Measurements from ENCODE around the gene OAS3.
"Not testable (repeated sequence)": the region's sequence is repeated elsewhere in the genome, so short reads cannot be mapped to it uniquely, and the experiment has no call there.

Gene OAS3

DNA sequence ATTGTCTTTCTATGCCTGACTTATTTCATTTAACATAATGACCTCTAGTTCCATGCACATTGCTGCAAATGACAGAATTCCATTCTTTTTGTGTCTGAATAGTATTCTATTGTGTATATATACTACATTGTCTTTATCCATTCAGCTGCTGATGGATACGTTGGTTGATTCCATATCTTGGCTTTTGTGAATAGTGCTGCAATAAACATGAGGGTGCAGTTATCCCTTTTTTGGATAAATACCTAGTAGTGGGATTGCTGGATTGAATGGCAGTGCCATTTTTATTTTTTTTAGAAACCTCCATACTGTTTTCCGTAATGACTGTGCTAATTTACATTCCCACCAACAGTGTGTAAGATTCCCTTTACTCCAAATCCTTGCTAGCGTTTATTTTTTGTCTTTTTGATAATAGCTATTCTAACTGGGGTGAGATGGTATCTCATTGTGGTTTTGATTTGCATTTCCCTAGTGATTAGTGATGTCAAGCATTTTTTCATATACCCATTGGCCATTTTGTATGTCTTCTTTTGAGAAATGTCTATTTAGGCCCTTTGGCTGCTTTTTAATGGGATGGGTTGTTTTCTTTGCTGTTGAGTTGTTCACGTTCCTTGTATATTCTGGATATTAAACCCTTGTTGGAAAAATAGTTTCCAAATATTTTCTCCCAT is 42.4 kb downstream of the OAS3 start:
- no peak for DNase-seq (ENCODE audit: low read depth)

DNA sequence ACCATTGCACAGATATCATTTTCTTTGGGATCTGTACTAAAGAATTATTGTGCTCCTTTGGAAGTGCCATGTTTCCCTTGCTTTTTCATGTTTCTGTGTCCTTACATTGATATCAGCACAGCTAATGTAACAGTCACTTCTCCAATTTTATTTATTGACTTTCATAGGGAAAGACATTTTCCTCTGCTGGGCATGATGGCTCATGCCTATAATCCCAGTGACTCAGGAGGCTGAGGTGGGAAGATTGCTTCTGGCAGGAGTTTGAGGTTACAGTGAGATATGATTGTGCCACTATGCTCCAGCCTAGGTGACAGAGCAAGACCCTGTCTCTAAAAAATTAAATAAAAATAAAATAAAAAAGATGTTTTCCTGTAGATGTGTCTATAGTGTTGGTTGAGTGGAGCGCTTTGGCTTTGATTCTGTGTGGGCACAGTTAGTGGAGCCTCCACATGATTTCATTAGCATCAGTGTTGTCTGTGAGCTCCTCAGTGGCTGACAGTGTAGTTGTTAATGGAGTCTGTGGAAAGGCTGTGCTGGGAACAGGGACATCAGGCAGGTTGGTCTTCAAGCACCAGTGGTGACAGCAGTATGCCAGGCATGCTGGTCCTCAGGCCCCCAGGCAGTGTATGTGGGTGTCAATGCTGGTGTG is 47.5 kb downstream of the OAS3 start:
- no peak for DNase-seq (ENCODE audit: low read depth)

DNA sequence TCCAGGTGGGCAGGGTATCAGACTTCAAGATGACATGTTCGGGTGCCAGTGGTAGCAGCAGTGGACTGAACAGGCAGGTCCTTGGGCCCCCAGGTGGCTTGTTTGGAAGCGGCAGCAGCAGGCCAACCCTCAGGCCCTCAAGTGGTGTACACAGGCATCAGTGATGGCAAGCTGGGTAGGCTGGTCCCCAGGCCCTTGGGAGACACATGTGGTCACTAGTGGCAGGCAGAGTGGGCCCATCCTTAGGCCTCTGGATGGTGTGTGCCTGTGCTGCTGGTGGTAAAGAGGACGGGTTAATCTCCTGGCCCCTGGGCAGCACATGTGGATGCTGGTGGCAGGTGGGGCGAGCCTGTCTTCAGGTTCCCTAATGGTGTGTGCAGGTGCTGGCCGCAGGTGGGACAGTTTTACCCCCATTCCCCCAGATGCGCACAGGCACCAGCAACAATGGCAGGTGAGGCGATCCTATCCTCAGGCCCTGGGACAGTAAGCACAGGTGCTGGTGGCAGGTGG is 48.1 kb downstream of the OAS3 start:
- no peak for DNase-seq (ENCODE audit: low read depth)

DNA sequence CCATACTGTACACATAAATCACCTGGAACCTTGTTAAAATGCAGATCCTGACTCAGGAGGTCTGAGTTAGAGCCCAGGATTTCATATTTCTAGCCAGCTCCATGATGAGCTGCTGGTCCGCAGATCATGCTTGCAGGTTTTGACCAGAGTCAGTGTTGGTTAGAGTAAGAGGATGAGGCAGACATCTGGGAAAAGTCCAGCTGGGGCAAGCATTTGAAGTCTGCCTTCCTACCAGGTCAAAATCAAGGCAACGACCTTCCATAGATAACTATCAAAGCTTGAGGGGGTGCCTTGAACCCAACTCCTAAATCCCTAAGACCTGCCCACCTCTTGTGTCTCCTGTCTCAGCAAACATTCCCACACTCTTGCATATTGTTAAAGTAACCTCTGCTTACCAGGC is 49.3 kb downstream of the OAS3 start:
- no peak for DNase-seq (ENCODE audit: low read depth)

- DNase-seq (ENCODE audit: low read depth) = no peak
Observed at GRCh38 chr12:112988224-112988623, 50.0 kb downstream of the OAS3 start.

DNA sequence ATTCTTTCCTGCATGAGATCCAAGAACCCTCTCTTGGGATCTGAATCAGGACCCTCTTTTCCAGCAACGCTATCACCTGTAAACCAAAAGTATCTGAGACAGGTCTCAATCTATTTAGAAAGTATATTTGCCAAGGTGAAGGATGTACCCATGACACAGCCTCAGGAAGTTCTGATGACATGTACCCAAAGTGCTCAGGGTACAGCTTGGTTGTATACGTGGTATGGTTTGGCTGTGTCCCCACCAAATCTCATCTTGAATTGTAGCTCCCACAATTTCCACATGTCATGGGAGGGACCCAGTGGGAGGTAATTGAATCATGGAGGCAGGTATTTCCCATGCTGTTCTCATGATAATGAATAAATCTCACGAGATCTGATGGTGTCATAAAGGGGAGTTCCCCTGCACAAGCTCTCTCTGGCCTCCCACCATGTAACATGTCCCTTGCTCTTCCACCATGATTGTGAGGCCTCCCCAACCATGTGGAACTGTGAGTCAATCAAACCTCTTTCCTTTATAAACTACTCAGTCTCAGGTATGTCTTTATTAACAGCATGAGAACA is 50.6 kb downstream of the OAS3 start:
- DNase-seq (ENCODE audit: low read depth) = not testable (repeated sequence)

DNA sequence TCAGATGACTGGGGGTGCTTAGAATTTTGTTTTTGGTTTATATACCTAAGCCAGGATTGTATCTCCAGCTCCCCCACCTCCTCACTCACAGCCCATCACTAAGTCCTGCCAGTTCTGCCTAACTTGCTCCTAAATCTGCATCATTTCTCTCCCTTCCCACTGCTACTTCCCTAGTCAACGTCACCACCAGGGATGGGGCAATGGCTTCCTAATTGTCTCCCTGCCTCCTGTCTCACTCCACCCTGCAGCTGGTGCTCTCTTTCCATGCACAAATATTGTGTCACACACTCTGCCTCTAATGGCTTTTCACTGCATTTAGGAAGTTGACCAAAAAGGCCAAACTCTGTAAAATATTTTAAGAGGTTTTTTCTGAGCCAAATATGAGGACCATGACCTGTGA is 51.5 kb downstream of the OAS3 start:
- DNase-seq (ENCODE audit: low read depth) = no peak

DNA sequence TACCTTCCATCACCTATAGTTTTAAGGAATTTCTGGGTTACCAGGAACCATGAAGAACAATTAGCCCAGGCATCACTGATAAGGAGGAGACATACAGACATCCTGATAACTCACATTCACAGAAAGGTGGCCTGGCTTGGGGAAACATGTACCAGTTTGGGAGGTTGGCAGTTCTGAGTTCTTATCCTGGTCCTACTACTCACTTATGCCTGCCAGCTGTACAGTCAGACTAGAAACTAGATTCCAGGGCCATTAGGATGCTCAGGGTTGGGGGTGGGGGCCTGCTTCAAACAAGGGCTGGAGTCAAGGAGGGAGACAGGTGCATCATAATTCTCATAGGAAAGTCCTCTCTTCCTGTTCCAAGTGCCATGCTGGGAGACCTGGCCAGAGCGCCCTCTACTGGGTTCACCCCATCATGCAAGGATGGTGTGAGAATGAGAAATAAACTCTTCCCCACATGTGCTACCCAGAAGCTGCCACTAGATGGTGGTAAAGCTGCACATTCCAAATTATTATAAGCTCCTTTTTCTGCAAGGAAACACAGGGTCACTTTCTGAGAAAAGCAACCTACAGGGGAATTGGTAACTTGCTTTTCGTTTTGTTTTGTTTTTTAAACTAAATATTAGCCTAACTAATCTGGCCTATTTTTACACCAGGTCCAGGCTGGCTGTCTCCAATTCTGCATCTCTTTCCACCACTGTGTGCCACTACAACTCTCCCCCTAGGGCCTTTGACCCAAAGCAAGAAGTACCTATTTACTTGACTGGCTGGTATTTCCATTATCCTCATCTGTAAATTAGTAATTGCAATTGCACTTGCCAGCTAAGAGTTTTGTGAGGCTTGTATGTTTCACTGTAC is 54.5 kb downstream of the OAS3 start:
- DNase-seq (ENCODE audit: low read depth) = peak; percentile 39

DNA sequence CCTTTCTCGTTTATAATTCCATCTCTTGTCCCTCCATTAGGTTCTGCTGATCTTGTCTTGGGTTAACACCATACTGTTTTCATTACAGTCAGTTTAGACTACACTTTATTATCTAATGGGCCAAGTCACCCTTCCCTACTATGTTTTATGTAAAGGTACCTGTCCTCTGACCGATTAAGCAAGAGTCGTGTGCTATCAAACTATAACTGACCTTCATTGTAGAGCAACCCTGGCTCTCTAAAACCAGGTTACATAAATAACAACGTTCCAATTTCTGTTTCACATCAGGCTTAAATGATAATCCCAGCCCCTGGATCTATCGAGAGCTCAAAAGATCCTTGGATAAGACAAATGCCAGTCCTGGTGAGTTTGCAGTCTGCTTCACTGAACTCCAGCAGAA is 56.7 kb downstream of the OAS3 start:
- DNase-seq (ENCODE audit: low read depth) = no peak

GRCh38 chr12:112996501-112996900 is 58.2 kb downstream of the OAS3 start:
- no peak for DNase-seq (ENCODE audit: low read depth)

DNA sequence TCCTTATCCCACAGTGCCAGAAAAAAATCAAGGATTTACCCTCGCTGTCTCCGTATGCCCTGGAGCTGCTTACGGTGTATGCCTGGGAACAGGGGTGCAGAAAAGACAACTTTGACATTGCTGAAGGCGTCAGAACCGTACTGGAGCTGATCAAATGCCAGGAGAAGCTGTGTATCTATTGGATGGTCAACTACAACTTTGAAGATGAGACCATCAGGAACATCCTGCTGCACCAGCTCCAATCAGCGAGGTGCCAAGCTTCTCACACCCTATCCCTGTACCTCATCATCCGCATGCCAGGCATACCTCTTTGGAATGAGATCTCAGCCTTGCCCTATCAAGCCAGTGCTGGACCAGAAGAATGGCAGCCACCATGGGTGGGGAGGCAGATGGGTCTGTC is 59.2 kb downstream of the OAS3 start:
- DNase-seq (ENCODE audit: low read depth) = no peak

GRCh38 chr12:112998987-112999767 is 60.9 kb downstream of the OAS3 start:
- no peak for DNase-seq (ENCODE audit: low read depth)

DNA sequence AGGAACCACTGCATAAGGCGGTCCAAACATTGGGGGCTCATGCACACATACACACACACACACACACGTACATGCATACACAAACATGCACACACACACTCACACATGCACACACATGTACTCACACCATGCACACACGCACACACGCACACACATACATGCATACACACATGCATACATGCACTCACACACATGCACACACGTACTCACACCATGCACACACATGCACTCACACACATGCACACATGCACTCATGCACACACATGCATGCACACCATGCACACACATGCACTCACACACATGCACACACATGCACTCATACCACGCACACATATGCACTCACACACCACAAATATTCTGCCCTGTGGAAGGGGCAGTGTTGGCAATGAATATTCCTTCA is 62.2 kb downstream of the OAS3 start:
- no peak for DNase-seq (ENCODE audit: low read depth)

DNA sequence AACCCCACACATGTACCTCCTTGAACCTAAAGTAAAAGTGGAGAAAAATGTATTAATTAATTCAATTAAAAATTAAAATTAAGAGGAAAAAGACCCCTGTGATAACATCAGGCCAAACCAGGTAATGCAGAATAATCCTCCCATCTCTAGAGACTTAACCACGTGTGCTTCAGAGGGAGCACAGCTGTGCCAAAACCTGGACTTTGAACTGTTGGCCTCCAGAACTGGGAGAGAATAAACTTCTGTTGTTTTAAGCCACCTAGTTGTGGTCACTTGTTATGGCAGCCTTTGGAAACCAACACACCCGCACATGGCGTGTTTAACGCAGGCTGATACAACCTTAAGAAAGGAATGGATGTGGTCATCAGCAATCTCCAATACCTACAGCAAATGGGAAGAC is 63.9 kb downstream of the OAS3 start:
- no peak for DNase-seq (ENCODE audit: low read depth)

DNA sequence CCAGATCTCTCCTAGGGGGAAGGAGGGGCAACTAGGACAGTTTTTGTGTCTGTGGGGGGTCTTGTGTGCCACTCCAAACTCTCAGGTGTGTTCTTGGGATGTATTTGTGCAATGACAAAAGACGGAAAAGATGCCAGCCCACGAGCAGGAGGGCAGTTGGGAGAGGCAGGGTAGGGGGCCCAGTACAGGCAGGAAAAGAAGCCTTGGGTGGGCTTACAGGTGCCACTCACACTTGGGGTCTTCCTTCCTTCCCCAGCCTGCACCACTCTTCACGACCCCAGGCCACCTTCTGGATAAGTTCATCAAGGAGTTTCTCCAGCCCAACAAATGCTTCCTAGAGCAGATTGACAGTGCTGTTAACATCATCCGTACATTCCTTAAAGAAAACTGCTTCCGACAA is 64.4 kb downstream of the OAS3 start:
- DNase-seq (ENCODE audit: low read depth) = no peak

DNA sequence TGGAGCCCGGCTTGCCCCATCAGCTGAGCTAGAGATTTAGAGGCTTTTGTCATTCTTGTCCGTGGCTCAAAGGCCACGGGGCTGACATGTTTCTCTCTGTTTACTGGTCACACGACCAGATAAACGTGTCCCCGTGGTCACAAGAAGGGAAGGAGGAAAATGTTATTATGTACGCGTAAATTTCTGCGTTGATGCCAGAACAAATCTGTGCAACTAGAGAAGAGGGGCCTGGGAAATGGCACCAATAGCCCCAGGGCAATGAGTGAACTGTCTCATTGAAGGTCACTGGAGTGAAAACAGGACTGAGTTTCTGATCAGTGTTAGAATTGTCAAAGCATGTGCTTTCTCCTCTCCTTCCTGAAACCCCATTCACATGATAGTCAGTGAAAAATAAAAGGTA is 65.4 kb downstream of the OAS3 start:
- no peak for DNase-seq (ENCODE audit: low read depth)

GRCh38 chr12:113005762-113006161 is 67.5 kb downstream of the OAS3 start:
- DNase-seq (ENCODE audit: low read depth) = no peak

DNA sequence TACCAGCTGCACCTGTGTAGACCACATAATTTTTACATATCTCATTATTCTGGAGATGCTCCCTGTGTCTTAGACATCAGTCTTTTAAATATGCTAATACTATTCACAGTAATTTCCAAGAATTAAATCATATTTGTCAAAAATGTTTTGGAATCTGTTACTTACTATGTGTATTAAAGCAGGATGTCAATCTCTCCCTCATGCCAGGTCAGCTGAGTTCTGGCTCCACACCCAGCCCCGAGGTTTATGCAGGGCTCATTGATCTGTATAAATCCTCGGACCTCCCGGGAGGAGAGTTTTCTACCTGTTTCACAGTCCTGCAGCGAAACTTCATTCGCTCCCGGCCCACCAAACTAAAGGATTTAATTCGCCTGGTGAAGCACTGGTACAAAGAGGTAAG is 67.9 kb downstream of the OAS3 start:
- DNase-seq (ENCODE audit: low read depth) = no peak

- no peak for DNase-seq (ENCODE audit: low read depth)
Observed at GRCh38 chr12:113006641-113007040, 68.4 kb downstream of the OAS3 start.

- DNase-seq (ENCODE audit: low read depth) = no peak
Observed at GRCh38 chr12:113007166-113007565, 68.9 kb downstream of the OAS3 start.

GRCh38 chr12:113010701-113011100 is 72.4 kb downstream of the OAS3 start:
- no peak for DNase-seq (ENCODE audit: low read depth)

DNA sequence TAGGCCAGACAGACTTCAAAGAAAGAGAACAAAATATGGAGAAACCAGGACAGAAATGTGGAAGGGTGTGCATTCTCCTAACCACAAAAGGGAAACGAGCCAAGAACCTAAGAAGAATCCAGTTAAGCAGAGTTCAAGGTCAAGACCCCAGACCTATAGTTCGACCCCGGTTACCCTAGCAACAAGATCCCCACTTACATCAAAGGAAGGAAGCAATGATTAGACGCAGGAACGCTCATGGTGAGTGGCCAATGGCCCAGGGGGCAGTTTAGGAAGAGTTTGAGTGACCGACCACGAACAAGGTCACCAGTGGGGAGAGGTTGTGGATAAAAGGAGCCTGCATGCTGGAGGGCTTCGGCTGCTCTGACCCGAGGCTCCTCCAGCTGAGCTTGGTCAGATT is 76.3 kb downstream of the OAS3 start:
- DNase-seq (ENCODE audit: low read depth) = no peak
